HG02759 (cell line): Measurements from ENCODE around the gene FAM240B.
A peak's percentile ranks its signal among the peaks of the same experiment; 100 is the strongest.

Source experiments
- ATAC-seq: cut with Tn5 transposase; IDR thresholded peaks from one replicate; pipeline ENCODE4 v1.9.1; 2021; ENCODE audit warnings: mild to moderate bottlenecking, moderate library complexity; ENCODE audit not compliant: unreplicated experiment

FAM240B gene

GRCh38 chr9:38671372-38671731, 48.6 kb downstream of the FAM240B start:
- no peak for ATAC-seq

- ATAC-seq, result no peak
Measured at GRCh38 chr9:38670542-38671371, 49.2 kb downstream of the FAM240B start.

- ATAC-seq, result no peak
Measured at GRCh38 chr9:38668791-38669466, 51.0 kb downstream of the FAM240B start.

- ATAC-seq, result no peak
Measured at GRCh38 chr9:38662763-38663593, 57.0 kb downstream of the FAM240B start.

GRCh38 chr9:38659538-38659937, 60.4 kb downstream of the FAM240B start:
- ATAC-seq, result no peak

- ATAC-seq, result no peak
Measured at GRCh38 chr9:38656896-38657295, 63.0 kb downstream of the FAM240B start.

GRCh38 chr9:38652486-38652885, 67.4 kb downstream of the FAM240B start:
- ATAC-seq, result no peak

GRCh38 chr9:38652044-38652443, 67.9 kb downstream of the FAM240B start:
- ATAC-seq, result peak; percentile 40

GRCh38 chr9:38651400-38652042, 68.4 kb downstream of the FAM240B start:
- no peak for ATAC-seq

- ATAC-seq, result no peak
Measured at GRCh38 chr9:38650564-38650963, 69.4 kb downstream of the FAM240B start.

GRCh38 chr9:38649731-38650363, 70.1 kb downstream of the FAM240B start:
- no peak for ATAC-seq

- no peak for ATAC-seq
Measured at GRCh38 chr9:38644601-38645000, 75.3 kb downstream of the FAM240B start.
